ENCODE data around the gene EYA2. TPM values are rescaled to one million over a fixed set of nuclear protein-coding genes. Genes with fewer than 3 reads are reported as not detected.
"Not testable (repeated sequence)": the region's sequence is repeated elsewhere in the genome, so short reads cannot be mapped to it uniquely, and the experiment has no call there.

The EYA2 gene
- polyA plus RNA-seq, 2 donors = 21.5 to 23.6 TPM

- 91 to 93% methylated on average over 9 of the region's 9 CpGs for WGBS, 2 donors
- not testable (repeated sequence) for H3K27ac ChIP-seq (ENCODE audit: low read depth in 2 of 2, low read length in 1 of 2); H3K9me3 ChIP-seq (ENCODE audit: control insufficient read depth in 2 of 2, insufficient read depth in 1 of 2, low read depth in 1 of 2, low read length in 1 of 2); H3K4me1 ChIP-seq (ENCODE audit: control insufficient read depth in 2 of 2, insufficient read depth in 2 of 2, low read length in 1 of 2); H3K4me3 ChIP-seq (ENCODE audit: low read depth in 1 of 2, low read length in 2 of 2); H3K27me3 ChIP-seq (ENCODE audit: control insufficient read depth in 1 of 2, insufficient read depth in 2 of 2, low read length in 2 of 2); H3K36me3 ChIP-seq (ENCODE audit: control insufficient read depth in 2 of 2, insufficient read depth in 2 of 2, low read length in 1 of 2)
Measured at GRCh38 chr20:46922841-46923240, 28.2 kb downstream of the EYA2 start.

GRCh38 chr20:46923550-46923949, 28.9 kb downstream of the EYA2 start:
- Histone ChIP-seq H3K27me3 (ENCODE audit: control insufficient read depth in 1 of 2, insufficient read depth in 2 of 2, low read length in 2 of 2) (no peaks in the 10 kb centered on the region), H3K4me3 (ENCODE audit: low read depth in 1 of 2, low read length in 2 of 2) (no peak overlapping the region), H3K27ac (ENCODE audit: low read depth in 2 of 2, low read length in 1 of 2) (no peak overlapping the region), H3K36me3 (ENCODE audit: control insufficient read depth in 2 of 2, insufficient read depth in 2 of 2, low read length in 1 of 2) (no peaks in the 10 kb centered on the region), H3K9me3 (ENCODE audit: control insufficient read depth in 2 of 2, insufficient read depth in 1 of 2, low read depth in 1 of 2, low read length in 1 of 2) (no peaks in the 10 kb centered on the region), H3K4me1 (ENCODE audit: control insufficient read depth in 2 of 2, insufficient read depth in 2 of 2, low read length in 1 of 2) (peaks cover 0 to 2% of the 10 kb centered on the region in 2 donors)
- 74 to 81% methylated on average over 4 of the region's 4 CpGs for WGBS, 2 donors

DNA sequence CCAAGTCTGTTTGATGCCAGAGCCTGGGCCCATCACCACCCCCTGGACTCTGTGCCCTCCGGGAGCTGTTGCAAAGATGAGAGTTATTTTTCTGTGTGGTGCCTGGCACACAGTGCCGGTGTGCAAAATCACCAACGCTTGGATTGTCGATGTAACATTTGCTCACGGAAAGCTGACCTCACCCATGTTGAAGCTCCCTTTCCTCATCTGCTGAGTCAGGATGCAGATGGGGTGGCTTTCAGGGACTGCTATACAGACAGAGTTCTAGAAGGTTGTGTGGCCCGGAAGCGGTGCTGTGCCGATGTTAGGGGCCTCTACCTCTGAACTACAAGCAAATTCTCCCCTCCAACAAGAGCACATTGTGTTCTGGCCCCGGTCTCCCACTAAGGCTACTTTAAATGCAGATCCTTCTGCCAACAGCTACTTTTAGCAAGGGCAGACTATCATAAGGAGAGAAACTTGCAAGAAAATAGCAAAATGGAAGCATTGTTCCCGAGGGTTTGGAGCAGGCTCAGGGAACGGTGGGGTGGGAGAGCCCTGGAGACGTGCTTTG, 34.0 kb downstream of the EYA2 start:
- Histone ChIP-seq H3K27ac (ENCODE audit: low read depth in 2 of 2, low read length in 1 of 2) (peak overlapping the region; percentile 34 to 47), H3K27me3 (ENCODE audit: control insufficient read depth in 1 of 2, insufficient read depth in 2 of 2, low read length in 2 of 2) (no peaks in the 10 kb centered on the region), H3K9me3 (ENCODE audit: control insufficient read depth in 2 of 2, insufficient read depth in 1 of 2, low read depth in 1 of 2, low read length in 1 of 2) (no peaks in the 10 kb centered on the region), H3K4me3 (ENCODE audit: low read depth in 1 of 2, low read length in 2 of 2) (no peak overlapping the region), H3K36me3 (ENCODE audit: control insufficient read depth in 2 of 2, insufficient read depth in 2 of 2, low read length in 1 of 2) (no peaks in the 10 kb centered on the region), H3K4me1 (ENCODE audit: control insufficient read depth in 2 of 2, insufficient read depth in 2 of 2, low read length in 1 of 2) (no peaks in the 10 kb centered on the region)
- 47 to 53% methylated on average over 12 of the region's 12 CpGs for WGBS, 2 donors

DNA sequence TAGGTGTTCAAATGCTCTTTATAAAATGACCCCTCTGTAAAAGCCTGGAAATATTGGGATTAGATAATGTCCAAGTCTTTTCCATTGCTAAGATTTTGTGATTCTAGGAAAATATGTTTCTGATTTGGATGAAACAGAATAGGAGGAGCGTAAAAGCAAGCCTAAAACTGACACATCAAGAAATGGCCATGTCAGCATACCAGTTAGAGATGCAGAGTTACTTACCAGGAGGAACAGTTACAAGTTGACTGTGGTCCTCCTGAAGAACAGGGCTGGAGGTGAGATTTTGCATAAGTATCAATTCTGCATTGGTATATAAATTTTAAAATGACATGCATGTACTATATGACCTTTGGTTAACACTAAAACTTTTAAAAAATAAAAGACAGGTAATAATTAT, 35.3 kb downstream of the EYA2 start:
- Histone ChIP-seq H3K27ac (ENCODE audit: low read depth in 2 of 2, low read length in 1 of 2) (no peak overlapping the region), H3K9me3 (ENCODE audit: control insufficient read depth in 2 of 2, insufficient read depth in 1 of 2, low read depth in 1 of 2, low read length in 1 of 2) (no peaks in the 10 kb centered on the region), H3K4me3 (ENCODE audit: low read depth in 1 of 2, low read length in 2 of 2) (no peak overlapping the region), H3K27me3 (ENCODE audit: control insufficient read depth in 1 of 2, insufficient read depth in 2 of 2, low read length in 2 of 2) (no peaks in the 10 kb centered on the region), H3K36me3 (ENCODE audit: control insufficient read depth in 2 of 2, insufficient read depth in 2 of 2, low read length in 1 of 2) (no peaks in the 10 kb centered on the region), H3K4me1 (ENCODE audit: control insufficient read depth in 2 of 2, insufficient read depth in 2 of 2, low read length in 1 of 2) (no peaks in the 10 kb centered on the region)
- WGBS, 2 donors = 88 to 91% methylated on average over 1 of the region's 1 CpG

DNA sequence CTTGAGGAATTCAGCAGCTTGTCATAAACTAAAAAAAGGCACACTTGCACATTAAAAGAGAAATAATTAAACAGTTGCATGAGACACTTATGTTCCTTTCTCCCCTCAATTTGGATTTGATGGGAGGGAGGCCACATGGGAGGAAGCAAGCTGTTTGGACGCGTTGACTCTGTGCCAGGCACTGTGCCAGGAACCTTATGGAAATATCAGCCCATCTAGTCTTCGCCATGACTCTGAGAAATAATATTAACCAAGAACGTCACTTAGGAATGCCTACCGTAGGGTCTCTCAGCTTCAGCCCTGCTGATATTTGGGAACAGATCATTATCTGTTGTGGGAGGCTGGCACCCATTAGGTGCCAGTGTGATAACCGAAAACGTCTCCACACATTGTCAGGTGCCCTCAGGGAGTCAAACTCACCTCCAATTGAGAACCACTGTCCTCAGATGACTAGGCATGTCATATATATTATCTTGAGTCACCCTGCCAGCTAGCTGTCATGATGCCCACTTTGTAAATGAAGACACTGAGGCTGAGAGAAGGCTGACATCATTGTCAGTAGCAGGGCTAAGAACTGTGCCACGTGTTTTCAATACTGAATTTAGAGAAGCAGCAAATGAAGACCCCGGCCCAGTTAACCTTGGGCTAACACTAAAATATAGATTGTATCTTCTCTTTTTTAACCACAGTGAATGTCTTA, 36.1 kb downstream of the EYA2 start:
- WGBS, 2 donors = 47 to 49% methylated on average over 9 of the region's 9 CpGs
- Histone ChIP-seq H3K27ac (ENCODE audit: low read depth in 2 of 2, low read length in 1 of 2) (no peak overlapping the region), H3K27me3 (ENCODE audit: control insufficient read depth in 1 of 2, insufficient read depth in 2 of 2, low read length in 2 of 2) (no peaks in the 10 kb centered on the region), H3K9me3 (ENCODE audit: control insufficient read depth in 2 of 2, insufficient read depth in 1 of 2, low read depth in 1 of 2, low read length in 1 of 2) (no peaks in the 10 kb centered on the region), H3K4me1 (ENCODE audit: control insufficient read depth in 2 of 2, insufficient read depth in 2 of 2, low read length in 1 of 2) (no peaks in the 10 kb centered on the region), H3K36me3 (ENCODE audit: control insufficient read depth in 2 of 2, insufficient read depth in 2 of 2, low read length in 1 of 2) (no peaks in the 10 kb centered on the region), H3K4me3 (ENCODE audit: low read depth in 1 of 2, low read length in 2 of 2) (no peak overlapping the region)

GRCh38 chr20:46931699-46932098, 37.1 kb downstream of the EYA2 start:
- Histone ChIP-seq H3K27ac (ENCODE audit: low read depth in 2 of 2, low read length in 1 of 2) (no peak overlapping the region), H3K36me3 (ENCODE audit: control insufficient read depth in 2 of 2, insufficient read depth in 2 of 2, low read length in 1 of 2) (no peaks in the 10 kb centered on the region), H3K9me3 (ENCODE audit: control insufficient read depth in 2 of 2, insufficient read depth in 1 of 2, low read depth in 1 of 2, low read length in 1 of 2) (no peaks in the 10 kb centered on the region), H3K4me1 (ENCODE audit: control insufficient read depth in 2 of 2, insufficient read depth in 2 of 2, low read length in 1 of 2) (no peaks in the 10 kb centered on the region), H3K4me3 (ENCODE audit: low read depth in 1 of 2, low read length in 2 of 2) (no peak overlapping the region), H3K27me3 (ENCODE audit: control insufficient read depth in 1 of 2, insufficient read depth in 2 of 2, low read length in 2 of 2) (no peaks in the 10 kb centered on the region)
- WGBS, 2 donors = 67 to 73% methylated on average over 11 of the region's 11 CpGs

DNA sequence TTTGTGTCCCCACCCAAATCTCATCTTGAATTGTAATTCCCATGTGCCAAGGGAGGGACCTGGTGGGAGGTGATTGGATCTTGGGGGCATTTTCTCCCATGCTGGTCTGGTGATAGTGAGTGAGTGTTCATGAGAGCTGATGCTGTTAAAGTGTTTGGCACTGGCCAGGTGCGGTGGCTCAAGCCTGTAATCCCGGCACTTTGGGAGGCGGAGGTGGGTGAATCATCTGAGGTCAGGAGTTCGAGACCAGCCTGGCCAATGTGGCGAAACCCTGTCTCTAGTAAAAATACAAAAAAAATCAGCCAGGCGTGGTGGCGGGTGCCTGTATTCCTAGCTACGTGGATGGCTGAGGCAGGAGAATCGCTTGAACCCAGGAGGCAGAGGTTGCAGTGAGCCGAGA, 37.8 kb downstream of the EYA2 start:
- H3K9me3 ChIP-seq (ENCODE audit: control insufficient read depth in 2 of 2, insufficient read depth in 1 of 2, low read depth in 1 of 2, low read length in 1 of 2); H3K4me1 ChIP-seq (ENCODE audit: control insufficient read depth in 2 of 2, insufficient read depth in 2 of 2, low read length in 1 of 2); H3K27ac ChIP-seq (ENCODE audit: low read depth in 2 of 2, low read length in 1 of 2); H3K36me3 ChIP-seq (ENCODE audit: control insufficient read depth in 2 of 2, insufficient read depth in 2 of 2, low read length in 1 of 2); H3K27me3 ChIP-seq (ENCODE audit: control insufficient read depth in 1 of 2, insufficient read depth in 2 of 2, low read length in 2 of 2); H3K4me3 ChIP-seq (ENCODE audit: low read depth in 1 of 2, low read length in 2 of 2): not testable (repeated sequence)
- 82 to 84% methylated on average over 10 of the region's 10 CpGs for WGBS, 2 donors

GRCh38 chr20:46933150-46933549, 38.5 kb downstream of the EYA2 start:
- Histone ChIP-seq H3K36me3 (ENCODE audit: control insufficient read depth in 2 of 2, insufficient read depth in 2 of 2, low read length in 1 of 2) (no peaks in the 10 kb centered on the region), H3K9me3 (ENCODE audit: control insufficient read depth in 2 of 2, insufficient read depth in 1 of 2, low read depth in 1 of 2, low read length in 1 of 2) (no peaks in the 10 kb centered on the region), H3K4me1 (ENCODE audit: control insufficient read depth in 2 of 2, insufficient read depth in 2 of 2, low read length in 1 of 2) (no peaks in the 10 kb centered on the region), H3K4me3 (ENCODE audit: low read depth in 1 of 2, low read length in 2 of 2) (no peak overlapping the region), H3K27me3 (ENCODE audit: control insufficient read depth in 1 of 2, insufficient read depth in 2 of 2, low read length in 2 of 2) (no peaks in the 10 kb centered on the region), H3K27ac (ENCODE audit: low read depth in 2 of 2, low read length in 1 of 2) (no peak overlapping the region)
- 78 to 79% methylated on average over 5 of the region's 5 CpGs for WGBS, 2 donors

DNA sequence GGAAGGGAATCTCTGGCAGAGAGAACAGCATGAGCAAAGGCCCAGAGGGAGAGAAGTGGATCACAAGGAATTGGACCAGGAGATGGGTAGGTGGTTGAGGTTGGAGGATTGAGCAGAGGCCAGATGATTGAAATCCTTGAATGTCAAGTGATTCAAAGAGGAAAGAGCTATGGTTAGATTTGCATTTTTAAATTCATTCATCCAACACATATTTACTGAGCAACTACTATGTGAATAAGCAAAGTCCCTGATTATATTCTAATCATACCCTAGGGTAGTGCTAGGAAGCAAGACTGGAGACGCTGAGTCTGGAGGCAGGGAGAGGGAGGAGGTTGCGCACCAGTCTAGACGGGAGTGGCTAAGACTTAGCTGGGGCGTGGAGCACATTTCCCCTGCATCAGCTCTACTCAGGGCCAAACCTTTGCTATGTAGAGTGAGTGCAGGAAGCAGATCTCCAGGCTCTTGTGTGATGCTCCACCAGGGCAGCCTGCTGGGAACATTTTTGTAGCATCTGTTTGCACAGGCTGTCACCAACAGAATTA, 40.2 kb downstream of the EYA2 start:
- H3K4me1 ChIP-seq (ENCODE audit: control insufficient read depth in 2 of 2, insufficient read depth in 2 of 2, low read length in 1 of 2) = peaks cover 0 to 2% of the 10 kb centered on the region in 2 donors
- H3K27ac ChIP-seq (ENCODE audit: low read depth in 2 of 2, low read length in 1 of 2) = no peak overlapping the region
- H3K36me3 ChIP-seq (ENCODE audit: control insufficient read depth in 2 of 2, insufficient read depth in 2 of 2, low read length in 1 of 2) = no peaks in the 10 kb centered on the region
- no peaks in the 10 kb centered on the region for H3K27me3 ChIP-seq (ENCODE audit: control insufficient read depth in 1 of 2, insufficient read depth in 2 of 2, low read length in 2 of 2)
- H3K4me3 ChIP-seq (ENCODE audit: low read depth in 1 of 2, low read length in 2 of 2) = no peak overlapping the region
- H3K9me3 ChIP-seq (ENCODE audit: control insufficient read depth in 2 of 2, insufficient read depth in 1 of 2, low read depth in 1 of 2, low read length in 1 of 2) = no peaks in the 10 kb centered on the region
- 48 to 63% methylated on average over 4 of the region's 4 CpGs for WGBS, 2 donors

All from esophagus (tissue), 2 donors.